ENCODE measurements around the gene ZNF740. TPM values are rescaled to one million over a fixed set of nuclear protein-coding genes. Genes with fewer than 3 reads are reported as not detected.

Gene ZNF740
- total and polyA plus RNA-seq, 2 donors (not counting 1 experiment from before 2014, with no cell fraction given) = 35.9 to 117 TPM

DNA sequence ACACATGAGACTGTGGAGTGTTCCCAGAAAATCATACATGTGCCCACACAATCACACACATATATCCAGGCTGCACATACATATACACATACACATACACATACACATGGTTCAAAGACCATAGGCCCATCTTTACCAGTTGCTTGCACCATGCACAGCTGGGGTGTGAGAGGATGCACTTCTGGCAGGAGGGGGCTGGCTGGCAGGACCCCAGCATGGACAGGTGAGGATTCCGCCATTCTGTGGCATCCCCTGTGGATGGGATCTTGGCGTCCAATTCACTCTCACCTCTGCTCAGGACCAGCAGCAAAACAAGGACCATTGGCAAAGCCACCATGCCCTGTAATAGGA lies 19.6 kb downstream of the ZNF740 start:
- peak overlapping the region; percentile 39 to 58 for H3K27ac ChIP-seq (ENCODE audit: low read length in 2 of 2)
- Mint-ChIP-seq H3K4me3 (peak overlapping the region; percentile 70), H3K27ac (peak overlapping the region; percentile 80), H3K4me1 (peaks cover 62% of the 10 kb centered on the region), H3K9me3 (ENCODE audit: insufficient read depth) (no peaks in the 10 kb centered on the region), H3K27me3 (no peaks in the 10 kb centered on the region)
- intact Hi-C loops (cut with micrococcal nuclease) = loop anchor here (1.0 kb wide), 1 partner anchor 9 kb away; no protein-coding TSS in a partner anchor
- no peaks in the 10 kb centered on the region for H3K9me3 ChIP-seq (ENCODE audit: control extremely low read depth in 1 of 3, control insufficient read depth in 2 of 3, insufficient read depth in 1 of 3, low read length in 2 of 3)
- peaks cover 74 to 81% of the 10 kb centered on the region in 2 donors for H3K4me1 ChIP-seq (ENCODE audit: control insufficient read depth in 2 of 2, insufficient read depth in 2 of 2, low read length in 2 of 2)
- no peak for DNase-seq
- no peaks in the 10 kb centered on the region for H3K27me3 ChIP-seq (replicated peaks in 1 of 4; ENCODE audit: control extremely low read depth in 1 of 4, control insufficient read depth in 3 of 4, insufficient read depth in 4 of 4, low read length in 3 of 4)
- TF ChIP-seq, protein P1, sequence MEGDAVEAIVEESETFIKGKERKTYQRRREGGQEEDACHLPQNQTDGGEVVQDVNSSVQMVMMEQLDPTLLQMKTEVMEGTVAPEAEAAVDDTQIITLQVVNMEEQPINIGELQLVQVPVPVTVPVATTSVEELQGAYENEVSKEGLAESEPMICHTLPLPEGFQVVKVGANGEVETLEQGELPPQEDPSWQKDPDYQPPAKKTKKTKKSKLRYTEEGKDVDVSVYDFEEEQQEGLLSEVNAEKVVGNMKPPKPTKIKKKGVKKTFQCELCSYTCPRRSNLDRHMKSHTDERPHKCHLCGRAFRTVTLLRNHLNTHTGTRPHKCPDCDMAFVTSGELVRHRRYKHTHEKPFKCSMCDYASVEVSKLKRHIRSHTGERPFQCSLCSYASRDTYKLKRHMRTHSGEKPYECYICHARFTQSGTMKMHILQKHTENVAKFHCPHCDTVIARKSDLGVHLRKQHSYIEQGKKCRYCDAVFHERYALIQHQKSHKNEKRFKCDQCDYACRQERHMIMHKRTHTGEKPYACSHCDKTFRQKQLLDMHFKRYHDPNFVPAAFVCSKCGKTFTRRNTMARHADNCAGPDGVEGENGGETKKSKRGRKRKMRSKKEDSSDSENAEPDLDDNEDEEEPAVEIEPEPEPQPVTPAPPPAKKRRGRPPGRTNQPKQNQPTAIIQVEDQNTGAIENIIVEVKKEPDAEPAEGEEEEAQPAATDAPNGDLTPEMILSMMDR (IDR thresholded peaks at IDR 0.05) = no peak
- TF ChIP-seq EZH2 (IDR thresholded peaks at IDR 0.05; ENCODE audit: borderline replicate concordance, insufficient read depth, low read depth, low read length, poor library complexity, severe bottlenecking) = no peak
- WGBS (ENCODE audit: insufficient coverage) = no CpG with 5 or more reads among the region's 2 CpGs
- H3K36me3 ChIP-seq (replicated peaks in 1 of 2; ENCODE audit: control extremely low read depth in 1 of 2, control insufficient read depth in 1 of 2, extremely low read depth in 1 of 2, insufficient read depth in 2 of 2, low read length in 1 of 2) = peaks cover 4 to 50% of the 10 kb centered on the region in 2 experiments
- ATAC-seq (ENCODE audit: low read depth) = no peak
- H3K9ac ChIP-seq (ENCODE audit: low read length) = peak overlapping the region; percentile 43
- CTCF ChIA-PET = interaction anchor here (0.8 to 15.7 kb wide), 8 partner anchors 12 to 134 kb away, joined by 3 to 201 read pairs (median 18); partner anchors contain the start of genes AAAS, CSAD, ITGB7 and ZNF740
- H4K20me1 ChIP-seq (ENCODE audit: control insufficient read depth, insufficient read depth, low read length, poor library complexity, severe bottlenecking) = peaks cover 63% of the 10 kb centered on the region
- peak overlapping the region; percentile 73 for H3K4me2 ChIP-seq (replicated peaks; ENCODE audit: low read depth, low read length, poor library complexity, severe bottlenecking)
- POLR2A ChIA-PET = interaction anchor here (0.8 to 2.5 kb wide), 8 partner anchors 9 to 121 kb away, joined by 3 to 8 read pairs (median 4); partner anchors contain the start of genes CSAD, PFDN5 and ZNF740
- peak overlapping the region in 3 of 5 experiments; percentile 17 to 54 (median 23) for H3K4me3 ChIP-seq (ENCODE audit: control extremely low read depth in 1 of 5, extremely low read depth in 1 of 5, insufficient read depth in 1 of 5, low read depth in 2 of 5, low read length in 4 of 5)
- H2AFZ ChIP-seq (ENCODE audit: insufficient read depth, low read depth, low read length, poor library complexity, severe bottlenecking) = no peak overlapping the region
- peaks cover 54% of the 10 kb centered on the region for H3K79me2 ChIP-seq (ENCODE audit: control insufficient read depth, insufficient read depth, low read length)

Measured in B cell (primary cell).